DMS 273 treated with DMSO at 0.1 percent for 48 hours (cell line): Measurements from ENCODE around the gene NALCN.
"Not testable (repeated sequence)": the region's sequence is repeated elsewhere in the genome, so short reads cannot be mapped to it uniquely, and the experiment has no call there.

Experiments used
- DNase-seq: peaks from one replicate; lab custom pipeline; 2025; lab: John Stamatoyannopoulos, UW

Gene NALCN

DNA sequence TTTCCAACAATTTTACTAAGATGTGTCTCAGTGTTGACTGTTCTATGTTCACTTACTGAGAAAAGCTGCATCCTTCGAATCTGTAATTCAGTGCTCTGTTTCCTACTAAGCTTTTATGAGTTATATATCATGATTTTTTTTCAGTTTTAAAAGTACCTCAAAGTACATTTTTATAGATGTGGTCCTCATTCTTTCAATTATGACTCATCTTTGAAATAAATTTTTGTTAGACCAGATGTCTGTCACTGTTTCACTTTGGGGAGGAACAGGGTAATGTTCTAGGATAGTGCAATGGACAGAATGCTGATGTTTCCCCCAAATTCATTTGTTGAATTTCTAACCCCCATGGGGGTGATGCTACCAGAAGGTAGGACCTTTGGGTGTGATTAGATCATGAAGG, 74.8 kb downstream of the NALCN start:
- no peak for DNase-seq

DNA sequence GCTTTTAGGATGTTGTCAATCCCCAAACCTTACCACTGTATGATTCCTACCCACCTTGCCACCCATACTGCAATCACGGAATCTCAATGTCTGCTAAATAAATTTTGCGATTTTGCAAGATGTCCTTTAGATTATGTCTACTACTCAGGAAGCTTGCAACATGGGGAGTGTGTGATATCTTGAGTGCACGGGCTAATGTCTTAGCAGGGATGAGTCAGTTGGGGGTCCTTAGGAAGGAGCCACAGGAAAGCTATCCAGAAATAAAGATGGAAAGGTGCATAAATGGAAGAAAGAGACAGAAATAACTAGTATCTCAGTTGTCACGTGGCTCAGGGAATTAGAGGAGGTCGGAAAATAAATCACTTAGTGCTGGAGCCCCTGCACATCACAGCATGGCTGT, 77.1 kb downstream of the NALCN start:
- DNase-seq: no peak

DNA sequence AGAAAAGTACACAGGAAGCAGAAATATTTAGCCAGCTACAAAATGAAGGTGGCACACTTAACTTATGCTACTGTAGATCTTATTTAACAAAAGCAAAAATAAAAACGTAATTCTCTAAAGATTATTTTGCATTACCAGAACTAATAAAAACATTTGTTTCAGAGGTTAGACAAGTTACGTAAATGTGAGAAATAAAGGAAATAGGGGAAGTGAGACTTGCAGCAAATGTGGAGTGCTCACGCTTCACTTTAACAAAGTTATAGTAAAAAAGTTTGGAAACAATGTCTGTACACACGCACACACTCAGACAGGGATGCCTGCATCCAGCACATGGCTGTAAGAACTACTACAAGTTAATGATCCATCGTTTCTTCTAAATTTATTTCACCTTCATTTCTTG, 83.7 kb downstream of the NALCN start:
- no peak for DNase-seq

DNA sequence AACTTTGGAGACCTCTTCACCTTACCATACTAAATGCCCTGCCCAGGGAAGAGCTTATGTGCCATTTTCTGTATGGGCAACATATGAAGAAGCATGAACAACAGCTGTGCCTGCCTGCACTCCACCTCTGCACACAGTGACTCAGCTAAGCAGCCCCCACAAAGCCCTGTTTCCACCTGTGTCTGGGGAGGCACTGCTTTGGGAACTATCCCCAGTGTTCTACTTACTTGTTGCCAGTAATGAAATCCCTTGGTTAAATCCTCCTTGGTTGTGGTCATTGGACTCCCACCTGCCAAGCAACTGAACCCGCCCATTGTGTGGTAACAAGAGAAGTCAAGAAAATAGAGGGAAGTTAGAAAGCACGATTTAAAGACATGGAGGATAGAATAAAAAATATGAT, 84.6 kb downstream of the NALCN start:
- no peak for DNase-seq

DNA sequence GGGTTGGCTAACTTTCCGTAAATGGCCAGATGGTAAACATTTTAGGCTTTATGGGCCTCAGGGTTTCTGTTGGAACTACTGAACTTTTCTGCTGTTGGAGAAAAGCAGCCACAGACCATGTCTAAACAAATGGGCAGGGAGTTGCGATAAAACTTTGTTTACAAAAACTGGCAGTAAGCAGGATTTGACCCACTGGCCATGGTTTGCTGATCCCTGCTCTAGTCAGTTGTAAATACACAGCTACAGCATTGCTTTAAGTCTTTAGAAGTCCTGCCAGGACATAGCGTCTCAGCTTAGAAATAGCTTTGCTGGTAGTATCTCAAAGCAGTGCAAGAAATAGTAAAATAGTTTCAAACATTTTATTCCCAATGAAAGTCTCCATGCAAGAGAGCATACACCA, 88.4 kb downstream of the NALCN start:
- DNase-seq: no peak

DNA sequence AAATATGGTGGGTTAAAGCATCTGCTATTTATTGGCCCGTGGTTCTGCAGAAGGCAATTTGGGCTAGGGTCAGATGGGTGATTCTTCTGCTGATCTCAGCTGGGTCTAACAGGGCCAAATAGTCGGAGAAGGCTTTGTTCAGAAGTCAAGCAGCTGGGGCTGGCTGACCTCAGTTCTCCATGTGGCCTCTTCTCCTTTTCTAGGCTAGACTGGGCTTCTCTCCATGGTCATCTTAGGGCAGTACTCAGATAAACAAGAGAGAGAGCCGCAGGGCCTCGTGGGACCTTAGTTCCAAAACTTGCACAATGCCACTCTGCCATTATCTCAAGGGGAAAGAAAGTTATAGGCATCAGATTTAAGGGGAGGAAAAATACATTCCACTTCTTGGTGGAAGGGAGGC, 89.6 kb downstream of the NALCN start:
- DNase-seq: no peak

DNA sequence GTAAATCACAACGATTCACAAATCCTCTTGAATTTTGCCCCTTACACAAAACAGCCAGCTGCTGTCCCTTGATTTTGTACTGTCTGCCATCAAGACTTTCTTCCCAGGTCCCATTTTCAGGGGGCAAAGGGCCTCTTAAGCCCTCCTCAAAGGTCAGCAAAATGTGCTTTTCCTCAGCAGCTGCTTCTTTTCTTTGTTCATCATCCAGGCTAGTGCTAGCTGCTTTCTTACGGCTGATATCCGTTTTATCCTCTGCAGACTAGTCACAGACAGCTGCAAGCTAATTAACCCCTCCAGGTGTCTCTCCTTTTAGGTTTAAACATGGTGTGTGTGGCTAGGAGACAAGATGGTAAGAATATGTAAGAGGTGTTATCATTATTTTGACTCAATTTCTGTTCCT, 90.9 kb downstream of the NALCN start:
- DNase-seq: no peak

DNA sequence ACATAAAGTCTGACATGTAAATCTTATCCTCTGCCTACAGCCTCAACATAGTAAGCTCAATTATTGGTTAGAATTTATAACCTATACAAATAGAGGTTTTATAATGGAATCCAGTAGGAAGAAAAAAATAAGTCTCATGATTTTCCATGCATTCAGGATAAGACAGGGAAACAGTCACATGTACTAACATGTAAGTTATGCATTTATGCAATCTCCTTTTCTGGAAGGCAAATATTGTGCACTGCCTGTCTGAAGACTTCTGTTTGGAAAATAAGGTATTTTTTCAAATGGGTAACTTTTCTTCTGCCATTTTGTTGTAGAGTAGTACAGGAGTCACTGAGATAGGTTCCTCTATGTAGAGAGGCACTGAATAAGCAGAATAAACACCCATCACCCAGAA, 92.7 kb downstream of the NALCN start:
- no peak for DNase-seq

DNA sequence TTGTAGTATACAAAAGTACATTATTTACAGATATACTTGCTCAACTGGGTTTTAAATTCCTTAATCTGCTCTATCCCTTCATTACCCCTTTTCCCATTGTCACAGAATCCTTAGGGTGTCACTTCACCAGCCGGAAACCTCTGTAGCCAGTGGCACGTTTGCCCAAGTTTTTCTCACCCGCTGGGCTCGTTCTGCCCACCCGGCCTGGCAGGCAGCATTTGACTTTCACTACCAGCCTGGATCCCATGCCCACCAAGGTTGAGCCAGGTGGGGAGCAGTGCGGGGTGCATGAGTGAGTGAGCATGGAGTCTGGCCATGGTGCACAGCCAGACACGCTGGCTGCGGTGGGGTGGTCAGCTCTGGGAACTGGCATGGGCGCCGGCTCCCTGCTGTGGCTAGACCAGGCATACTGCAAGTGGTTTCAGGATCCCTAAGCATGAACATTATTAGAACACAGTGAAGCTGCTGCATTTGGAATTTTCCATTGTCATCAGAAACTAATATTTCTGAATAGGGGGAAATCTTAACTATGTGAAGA, 98.3 kb downstream of the NALCN start:
- DNase-seq: no peak

DNA sequence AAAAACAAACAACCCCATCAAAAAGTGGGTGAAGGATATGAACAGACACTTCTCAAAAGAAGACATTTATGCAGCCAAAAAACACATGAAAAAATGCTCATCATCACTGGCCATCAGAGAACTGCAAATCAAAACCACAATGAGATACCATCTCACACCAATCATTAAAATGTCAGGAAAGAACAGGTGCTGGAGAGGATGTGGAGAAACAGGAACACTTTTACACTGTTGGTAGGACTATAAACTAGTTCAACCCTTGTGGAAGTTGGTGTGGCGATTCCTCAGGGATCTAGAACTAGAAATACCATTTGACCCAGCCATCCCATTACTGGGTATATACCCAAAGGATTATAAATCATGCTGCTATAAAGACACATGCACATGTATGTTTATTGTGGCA, 102.8 kb downstream of the NALCN start:
- DNase-seq: not testable (repeated sequence)

DNA sequence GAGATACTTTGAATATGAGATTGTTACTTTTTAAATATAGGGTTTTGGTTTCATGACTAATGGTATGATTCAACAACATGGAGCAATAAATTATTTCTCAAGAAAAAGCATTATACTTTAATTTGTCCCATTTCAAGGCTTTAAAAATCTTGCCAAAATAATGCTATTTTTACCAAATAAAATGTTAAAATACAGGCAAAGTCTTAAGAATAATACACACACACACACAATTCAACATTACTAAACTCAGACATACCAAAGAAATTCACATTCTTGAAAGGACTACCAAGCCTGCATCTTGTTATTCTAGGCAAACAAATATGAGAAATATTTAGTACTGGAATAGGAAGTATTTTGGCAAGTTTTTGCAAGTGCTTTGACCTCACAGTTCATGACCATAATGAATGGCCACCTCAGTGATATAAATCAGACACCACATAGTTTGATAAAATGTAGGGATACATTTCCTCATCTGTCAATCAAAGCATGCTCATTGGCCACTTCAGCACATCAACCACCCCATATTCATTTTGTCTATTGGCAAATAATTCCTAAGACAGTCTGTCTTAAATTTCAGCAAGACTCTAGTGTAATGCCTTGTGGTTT, 107.2 kb downstream of the NALCN start:
- no peak for DNase-seq

DNA sequence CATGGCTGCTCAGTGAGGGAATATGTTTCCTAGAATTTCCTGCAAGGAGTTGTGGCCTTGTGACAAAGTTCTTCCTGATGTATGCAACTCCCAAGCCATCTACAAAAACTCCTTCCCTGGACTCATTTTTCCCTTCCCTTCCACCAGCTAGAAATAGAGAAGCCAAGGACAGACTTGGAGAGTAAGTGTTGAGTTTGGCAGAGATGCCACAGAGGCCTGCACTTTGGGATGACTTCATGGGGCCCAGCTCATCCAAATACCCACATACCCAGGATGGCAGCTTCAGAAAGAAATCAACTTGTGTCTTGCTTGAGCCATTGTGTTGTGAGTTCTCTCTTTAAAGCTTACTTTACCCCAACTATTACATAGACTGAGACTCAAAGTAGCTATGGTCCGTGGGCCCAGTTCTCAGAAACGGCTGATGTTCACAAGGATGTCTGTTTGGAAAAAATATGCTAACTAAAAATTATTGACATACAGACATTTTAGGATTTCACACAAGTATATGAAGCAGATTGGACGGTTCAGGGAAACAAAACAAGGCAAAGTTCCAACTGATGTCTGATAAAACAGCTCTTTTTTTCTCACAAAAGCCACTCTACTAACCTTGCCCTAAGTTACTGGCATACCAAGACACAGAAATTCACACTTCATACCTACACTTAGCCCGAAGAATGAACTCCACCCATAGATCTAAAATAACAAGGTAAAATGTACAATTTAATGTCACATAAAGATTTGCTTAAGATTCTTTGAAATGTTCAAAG, 107.9 kb downstream of the NALCN start:
- no peak for DNase-seq

DNA sequence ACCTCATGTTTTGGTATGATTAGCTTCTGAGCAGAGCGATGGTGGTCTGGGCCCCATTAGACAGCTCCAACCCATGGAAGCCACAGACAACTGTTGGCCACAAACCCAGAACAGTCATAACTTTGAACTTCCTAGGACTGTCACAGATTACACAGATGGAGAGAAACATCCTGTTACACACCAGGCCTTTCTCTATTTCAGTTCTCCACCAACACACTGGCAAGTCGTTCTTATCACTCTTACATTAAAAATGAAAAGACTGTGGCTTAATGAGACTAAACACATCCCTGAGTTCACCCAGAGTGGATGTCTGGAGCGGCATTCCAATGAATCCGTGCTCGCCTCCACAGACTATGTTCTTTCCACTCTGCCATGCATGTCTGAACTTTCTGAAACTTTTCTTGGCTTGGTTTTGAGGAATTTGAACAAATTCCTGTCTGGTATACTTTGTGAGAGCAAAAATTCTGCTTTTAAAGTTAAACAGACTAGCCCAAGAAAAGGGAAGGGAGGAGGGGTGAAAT, 109.1 kb downstream of the NALCN start:
- no peak for DNase-seq

DNA sequence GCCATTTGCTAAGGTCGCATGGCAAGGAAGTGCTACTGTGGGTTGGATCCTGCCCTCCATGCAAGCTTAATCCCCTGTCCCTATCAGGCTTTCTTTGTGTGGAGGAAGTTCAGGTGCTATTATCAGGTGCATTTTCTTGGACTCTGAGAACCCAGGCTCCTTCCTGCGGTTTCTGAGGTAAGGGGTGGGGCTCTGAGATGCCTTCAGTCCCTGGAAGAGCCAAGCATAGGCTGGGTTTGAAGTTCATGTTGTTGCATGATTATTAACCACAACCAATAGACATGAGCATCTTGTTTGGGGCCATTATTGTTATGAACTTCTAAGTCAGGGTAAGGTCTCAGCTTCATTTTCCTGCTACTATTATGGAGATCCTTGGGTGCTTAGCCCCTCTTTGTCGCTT, 109.5 kb downstream of the NALCN start:
- DNase-seq: no peak

DNA sequence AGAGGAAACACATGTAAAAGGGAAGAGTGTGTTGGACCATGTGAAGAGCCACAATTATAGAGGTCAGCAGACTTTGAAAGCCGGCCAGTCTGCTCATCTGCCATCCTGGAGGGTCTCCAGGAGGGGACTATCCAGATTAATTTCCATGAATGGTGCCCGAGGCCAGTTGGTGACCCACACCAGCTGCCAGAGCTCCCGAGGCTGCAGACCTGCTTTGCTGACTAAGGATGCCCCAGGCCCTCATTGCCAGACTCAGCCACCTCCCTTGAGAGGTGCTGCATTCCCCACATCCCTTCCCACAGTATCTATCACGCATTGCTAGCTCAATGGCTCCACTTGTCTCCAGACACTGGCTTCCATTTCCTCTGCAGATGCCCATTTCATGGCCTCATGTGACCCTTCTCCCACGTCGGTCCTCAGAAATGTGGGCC, 110.3 kb downstream of the NALCN start:
- DNase-seq: no peak

DNA sequence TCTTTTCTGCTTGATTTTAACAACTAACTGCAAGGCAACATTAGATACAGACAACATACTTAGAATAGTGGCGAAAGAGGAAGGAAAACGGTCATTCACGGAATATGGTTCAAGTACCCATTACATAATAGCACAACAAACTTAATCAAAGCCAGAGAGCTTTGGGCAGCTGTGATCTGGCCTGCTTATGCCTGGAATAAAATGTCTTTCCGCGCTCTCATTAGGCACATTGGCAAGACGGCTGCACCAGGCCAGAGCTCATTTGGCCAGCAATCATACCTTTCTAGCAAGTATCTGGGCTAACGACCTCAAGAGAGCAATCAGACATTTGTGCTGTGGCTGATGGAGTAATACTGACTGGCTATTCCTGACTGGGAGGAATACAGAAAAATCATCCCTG, 112.8 kb downstream of the NALCN start:
- no peak for DNase-seq

DNA sequence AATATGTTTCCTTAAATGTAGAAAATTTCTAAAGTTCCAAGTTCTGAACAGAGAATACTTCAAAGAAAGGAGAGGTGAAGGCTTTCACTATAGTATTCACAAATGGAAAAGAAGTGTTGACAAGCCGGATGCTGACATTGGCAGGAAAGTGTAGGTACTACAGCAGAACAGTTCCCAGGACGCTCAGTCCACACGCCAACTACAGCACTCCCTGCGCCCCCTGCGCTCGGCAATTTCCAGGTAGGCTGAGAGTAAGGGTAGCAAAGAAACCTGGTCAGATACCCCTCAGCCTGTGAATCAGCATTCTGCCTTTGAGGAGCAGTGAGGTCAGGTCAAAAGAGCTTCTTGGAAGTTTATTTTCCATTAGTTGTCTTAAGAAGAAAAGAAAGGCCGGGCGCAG, 115.3 kb downstream of the NALCN start:
- no peak for DNase-seq

DNA sequence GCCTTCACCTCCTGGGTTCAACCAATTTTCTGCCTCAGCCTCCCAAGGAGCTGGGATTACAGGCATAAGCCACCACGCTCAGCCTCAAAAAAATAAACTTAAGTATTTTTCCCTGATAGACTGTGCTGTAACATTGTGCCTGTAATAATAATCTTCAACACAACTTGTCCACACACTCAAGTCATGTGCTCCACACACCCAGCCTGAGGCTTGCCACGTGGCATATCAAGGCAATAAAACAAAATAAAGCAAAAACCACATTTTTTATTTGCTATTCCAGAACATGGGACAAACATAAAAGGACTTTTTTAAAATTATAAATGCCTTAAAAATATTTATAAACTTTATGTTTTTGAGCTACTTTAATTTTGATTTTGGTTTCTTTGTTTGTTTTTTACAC, 115.8 kb downstream of the NALCN start:
- no peak for DNase-seq

DNA sequence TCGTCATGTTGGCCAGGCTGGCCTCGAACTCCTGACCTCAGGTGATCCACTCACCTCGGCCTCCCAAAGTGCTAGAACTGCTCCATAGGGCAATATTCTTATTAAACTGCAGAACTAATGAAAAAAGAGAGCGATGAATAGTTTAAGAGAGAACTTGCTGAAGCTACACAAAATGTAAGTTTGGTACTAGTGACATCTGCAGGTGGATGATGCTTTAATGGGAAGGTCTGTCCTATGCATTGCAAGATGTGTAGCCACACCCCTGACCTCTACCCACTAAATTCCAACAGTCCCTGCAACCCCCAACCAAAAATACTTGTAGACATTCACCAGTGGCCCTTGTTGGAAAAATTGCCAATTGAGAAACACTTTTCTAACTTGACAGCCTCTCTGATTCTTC, 117.8 kb downstream of the NALCN start:
- DNase-seq: no peak

DNA sequence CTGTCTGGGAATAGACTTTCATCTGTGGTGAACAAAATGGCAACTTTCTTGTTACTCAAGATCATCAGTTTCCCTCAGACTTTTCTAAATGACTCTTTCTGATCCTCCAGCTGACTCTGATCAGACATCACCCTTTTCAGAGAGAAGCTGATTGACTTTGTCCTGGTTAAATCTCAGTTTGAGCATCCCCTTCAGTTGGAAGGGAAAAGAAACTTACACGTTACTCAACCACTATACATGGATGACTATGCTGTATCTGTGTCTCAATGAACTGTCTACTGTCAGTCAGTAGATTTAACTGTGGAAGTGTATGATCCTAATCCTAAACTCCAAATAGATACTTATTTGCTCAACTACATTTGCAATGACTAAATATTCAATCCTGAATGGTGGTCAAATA, 118.5 kb downstream of the NALCN start:
- DNase-seq: no peak

DNA sequence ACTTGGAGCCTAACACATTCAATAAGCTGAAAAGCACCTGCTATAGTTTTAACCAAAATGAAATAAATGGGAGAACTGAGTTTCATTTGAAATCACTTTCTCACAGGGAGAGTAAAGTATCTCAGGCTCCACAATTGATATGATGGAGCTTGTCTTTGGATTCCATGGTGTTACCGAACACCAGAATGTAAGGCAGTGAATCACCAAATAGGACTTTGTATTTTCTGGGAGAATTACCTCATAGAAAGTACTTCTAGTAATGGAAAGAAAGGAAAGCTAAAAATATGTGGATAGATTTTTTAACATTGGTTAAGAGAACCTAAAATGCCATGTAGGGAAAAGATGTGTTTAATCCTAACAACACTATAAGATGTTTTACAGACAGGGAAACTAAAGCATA, 123.6 kb downstream of the NALCN start:
- DNase-seq: no peak

DNA sequence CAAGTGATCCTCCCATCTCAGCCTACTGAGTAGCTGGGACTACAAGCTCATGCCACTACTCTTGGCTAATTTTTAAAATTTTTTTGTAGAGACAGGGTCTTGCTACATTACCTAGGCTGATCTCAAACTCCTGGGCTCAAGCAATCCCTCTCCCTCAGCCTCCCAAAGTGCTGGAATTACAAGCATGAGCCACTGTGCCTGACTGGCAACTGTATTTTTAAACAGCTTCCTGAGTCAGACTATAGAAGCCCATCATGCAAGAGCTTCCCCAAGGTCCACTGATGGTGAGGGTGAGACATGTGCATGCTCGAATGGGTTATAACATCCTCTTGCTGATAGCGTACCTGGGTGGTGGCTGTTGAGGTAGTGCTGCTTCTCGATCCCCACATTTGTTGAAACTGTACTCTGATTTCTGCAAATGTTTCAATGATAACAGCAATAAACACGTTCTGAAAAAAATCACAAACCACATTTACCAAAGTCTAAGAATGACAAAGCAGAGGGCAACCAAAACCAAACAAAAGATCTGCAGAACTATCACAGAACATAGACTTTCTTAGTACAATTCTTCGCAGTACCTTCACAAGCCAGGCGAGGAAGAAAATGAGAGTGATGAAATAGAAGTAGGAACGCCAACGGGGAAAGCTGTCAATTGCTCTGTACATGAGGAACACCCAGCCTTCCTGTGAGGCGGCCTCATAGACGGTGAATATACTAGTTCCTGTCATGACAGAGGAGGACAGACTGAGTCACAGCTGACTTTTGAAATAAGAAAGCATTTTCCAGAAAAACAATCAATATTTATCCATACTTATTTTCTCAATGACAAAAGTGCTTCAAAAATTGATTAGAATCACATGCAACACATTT, 124.4 kb downstream of the NALCN start:
- DNase-seq: no peak

DNA sequence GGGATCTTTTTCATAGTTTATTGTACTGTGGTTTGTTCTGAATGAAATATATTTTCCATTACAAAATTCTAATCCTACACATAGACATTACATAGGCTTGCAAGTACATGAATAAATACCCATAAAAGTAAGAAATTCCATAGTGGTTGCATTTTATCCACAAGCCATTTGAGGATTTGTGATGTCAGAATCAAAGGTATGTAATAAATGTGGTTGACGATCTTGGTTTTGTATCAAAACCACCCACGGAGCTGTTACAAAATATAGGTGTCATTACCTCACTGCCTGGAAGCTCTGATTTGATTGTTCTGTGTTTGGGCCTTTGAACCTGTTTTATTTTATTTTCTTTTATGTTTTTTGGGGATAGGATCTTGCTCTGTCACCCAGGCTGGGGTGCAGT, 125.1 kb downstream of the NALCN start:
- no peak for DNase-seq
